Astrocyte of the hippocampus (primary cell): Measurements from ENCODE around the gene CDH22.

ENCODE experiments used
- DNase-seq: peaks from one replicate; pipeline ENCODE4 v3.0.0; 2011; ENCODE audit warnings: low read depth, low spot score

The CDH22 gene

DNA sequence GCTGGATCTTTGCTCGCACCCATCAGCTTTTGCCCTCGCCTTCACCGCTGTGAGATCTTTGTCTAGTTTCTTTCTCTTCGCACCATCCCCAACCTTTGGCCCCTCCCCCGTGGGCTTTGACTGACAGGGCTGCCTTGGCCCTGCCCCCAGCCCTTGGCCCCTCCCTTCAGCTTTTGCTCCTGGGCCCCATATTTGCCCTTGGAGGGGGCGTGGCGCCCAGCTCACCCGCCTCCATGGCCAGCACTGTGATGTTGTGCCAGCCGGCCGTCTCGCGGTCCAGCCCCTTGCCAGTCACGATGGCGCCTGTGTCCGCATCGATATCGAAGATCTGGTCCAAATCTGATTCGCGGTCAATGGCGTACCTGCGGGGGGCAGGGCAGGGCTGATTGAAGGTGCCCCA, 109.1 kb downstream of the CDH22 start:
- no peak for DNase-seq

DNA sequence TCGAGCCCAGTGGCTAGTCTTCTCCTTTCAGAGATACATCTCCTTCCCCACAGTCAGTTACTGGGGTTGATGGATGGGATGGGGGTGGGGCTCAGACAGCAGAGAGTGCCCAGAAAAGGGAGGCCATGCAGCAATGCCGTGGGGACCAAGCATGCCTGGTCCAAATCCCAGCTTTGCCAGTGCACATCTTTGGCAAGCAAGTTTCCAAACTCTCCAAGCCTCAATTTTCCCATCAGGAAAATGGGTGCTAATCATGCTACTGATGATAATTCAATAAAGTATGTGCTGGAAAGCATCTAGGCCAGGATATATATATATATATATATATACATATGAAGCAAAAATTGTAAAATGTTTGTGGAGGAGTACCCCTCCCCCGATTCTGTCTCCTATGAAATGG, 111.3 kb downstream of the CDH22 start:
- no peak for DNase-seq

DNA sequence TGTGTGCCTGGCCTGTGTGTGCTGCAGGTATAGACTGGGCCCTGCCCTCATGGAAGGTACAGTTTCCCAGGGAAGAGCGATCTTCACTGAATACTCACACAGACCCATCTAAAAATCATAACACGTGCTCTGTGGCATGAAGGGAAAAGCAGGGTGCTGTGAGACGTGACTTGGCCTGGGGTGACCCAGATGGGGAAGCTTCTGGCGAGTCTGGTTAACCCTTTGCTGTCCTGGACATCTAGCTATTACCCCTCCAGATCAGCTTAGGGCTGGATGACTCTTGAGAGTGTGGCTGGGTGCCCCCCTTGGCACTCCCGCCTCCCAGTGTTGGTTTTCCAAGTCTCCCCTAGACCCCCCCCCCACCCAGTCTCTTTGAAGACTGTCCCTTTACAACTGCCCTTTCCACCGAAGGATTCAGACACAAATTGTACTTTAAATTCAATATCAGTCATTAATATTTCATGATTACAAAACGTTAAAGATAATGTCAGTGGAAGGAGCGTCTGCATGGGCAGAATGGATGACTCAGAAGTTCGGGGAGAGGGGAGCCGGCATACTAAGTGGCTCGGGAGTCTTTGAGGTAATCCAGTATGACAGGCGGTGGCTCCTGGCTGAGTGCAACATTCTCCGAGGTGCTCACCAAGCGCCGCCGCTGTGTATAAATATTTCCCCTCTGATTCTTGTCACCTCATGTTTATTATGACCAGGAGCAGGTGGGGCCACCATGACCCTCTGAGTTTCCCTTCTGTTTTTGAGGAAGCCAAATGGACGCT, 112.8 kb downstream of the CDH22 start:
- peak; percentile 25 for DNase-seq

DNA sequence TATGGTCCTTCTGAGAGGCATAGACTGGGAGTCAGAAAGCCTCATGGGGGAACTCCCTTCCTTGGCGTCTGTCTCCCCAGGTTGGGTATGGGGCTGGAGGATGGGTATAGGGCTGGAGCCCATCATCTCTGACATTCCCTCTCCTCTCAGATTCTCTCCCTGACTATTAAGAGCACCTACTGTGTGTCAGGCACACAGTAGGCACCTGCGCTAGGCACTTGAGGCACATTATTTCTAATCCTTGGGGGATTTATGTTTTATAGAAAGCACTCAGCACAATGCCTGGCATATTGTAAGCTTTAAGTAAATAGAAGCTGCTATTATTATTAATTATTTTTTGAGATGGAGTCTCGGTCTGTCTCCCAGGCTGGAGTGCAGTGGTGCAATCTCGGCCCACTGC, 113.9 kb downstream of the CDH22 start:
- DNase-seq = no peak

DNA sequence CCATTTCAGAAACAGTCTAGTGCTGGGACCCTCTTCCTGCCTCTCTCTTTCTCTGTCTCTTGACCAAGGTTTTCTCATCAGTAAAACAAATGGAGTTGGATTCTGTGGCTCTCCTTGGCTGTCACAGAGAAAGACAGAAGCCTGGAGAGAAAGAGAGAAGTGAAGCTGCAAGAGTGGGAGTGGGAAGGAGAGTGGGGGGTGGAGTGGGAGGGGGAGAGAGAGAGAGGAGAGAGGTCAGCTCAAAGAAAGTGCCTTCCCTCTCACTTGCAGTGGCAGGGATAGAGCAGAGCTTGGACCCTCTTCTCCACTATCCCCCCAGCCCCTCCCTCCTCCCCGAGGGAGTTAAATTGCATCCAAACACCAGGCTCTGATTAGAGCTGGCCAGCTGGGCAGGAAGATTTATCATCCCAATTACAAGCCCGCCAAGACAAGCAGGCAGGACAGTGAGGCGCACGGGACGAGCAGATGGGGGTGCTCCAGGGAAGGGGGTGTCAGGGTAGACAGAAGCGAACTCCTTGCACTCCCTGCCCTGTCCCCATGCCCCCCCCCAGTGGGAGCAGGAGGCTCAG, 115.8 kb downstream of the CDH22 start:
- DNase-seq = no peak

DNA sequence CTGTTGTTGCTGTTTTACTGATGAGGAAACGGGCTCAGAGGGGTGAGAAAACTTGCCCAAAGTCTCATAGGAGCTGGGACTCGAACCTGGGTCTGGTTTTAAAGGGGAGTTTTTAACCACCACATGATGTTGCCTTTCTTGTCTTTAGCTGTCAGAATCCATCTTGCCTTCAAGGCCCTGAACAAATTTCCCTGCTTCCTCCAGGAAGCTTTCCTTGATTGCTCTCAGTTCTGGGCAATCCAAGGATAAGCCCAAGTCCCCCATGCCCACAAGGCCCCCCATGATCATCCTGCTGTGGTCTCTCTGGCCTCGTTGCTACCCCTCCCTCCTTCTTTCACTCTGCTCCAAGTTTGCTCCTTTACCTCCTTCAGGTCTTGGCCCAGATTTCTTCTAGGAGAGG, 116.7 kb downstream of the CDH22 start:
- DNase-seq = no peak

DNA sequence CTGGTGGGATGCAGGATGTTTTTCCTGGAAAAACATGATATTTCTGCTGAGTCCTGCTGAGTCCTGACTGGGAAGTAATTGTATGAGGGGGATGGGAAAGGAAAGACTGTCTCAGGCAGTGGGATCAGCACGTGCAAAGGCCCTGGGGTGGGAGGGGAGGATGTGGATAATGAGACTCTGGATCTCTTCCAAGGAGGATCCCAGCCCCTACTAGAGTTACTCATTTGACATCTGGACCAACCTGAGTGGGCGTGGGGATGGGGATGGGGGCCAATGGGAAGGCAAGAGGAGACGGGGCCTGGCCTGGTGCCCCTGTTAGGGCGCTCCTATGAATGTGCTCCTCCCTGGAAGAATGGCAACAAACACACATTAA, 117.1 kb downstream of the CDH22 start:
- no peak for DNase-seq

DNA sequence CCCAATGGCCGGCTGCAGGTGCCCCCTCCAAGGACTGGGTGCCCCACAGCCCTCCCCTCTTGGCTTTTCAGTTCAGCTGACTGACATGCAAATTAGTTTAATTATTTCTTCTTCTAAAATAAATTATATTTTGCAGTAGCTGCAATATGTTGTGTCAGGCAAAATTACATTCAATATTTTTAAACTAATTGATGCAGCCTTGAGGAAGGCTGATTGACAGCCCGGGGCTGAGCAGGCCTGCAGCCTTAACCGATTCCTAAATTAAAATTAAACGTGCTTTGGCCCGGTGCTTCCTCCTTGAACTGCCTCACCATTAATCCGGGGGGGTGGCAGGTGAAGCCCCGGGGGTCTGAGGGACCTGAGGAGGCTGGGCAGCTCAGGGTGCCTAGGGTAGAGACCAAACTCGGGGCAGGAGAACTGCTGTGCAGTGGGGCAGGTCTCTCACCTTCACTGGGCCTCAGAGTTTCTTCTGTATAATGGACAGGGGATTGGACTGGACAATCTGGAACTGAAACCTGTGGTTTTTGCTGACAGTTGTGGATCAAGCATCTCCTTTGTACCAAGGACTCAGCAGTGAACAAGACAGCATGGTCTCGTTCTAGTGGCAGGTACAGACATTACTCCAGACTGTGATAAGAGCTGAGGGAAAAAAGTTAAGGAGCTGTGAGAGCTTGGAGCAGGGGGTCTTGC, 117.7 kb downstream of the CDH22 start:
- no peak for DNase-seq

DNA sequence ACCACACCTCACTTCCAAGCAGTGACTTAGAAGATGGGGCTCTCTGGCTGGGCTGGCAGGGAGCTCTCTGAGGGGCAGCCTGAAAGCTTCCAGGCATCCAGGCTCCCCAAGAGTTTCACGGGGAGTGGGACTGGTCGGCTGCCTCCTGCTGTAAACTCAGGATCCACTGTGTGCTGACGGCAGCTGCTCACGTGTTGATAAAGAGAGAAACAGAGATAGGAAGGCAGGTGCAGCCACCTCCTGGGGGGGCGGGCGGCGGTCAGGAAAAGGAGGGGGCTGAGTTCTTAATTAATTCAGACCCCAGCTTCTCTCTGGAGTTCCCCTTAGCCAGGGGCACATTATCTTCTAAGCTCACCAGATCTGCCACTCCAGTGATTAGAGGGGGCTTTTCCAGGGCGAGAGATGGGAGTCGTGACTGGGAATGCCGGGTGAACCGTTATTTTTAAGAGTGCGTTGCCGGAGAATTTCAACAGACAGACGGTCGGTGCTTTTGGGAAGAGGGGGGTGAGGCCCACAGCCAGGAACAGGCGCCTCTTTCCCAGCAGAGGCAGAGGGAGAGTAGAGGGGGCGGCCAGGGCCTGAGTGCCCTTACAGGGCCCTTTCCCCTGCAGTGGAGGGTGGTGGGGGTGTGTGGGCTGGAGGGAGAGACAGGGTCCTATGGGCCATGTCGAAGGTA, 119.3 kb downstream of the CDH22 start:
- no peak for DNase-seq

DNA sequence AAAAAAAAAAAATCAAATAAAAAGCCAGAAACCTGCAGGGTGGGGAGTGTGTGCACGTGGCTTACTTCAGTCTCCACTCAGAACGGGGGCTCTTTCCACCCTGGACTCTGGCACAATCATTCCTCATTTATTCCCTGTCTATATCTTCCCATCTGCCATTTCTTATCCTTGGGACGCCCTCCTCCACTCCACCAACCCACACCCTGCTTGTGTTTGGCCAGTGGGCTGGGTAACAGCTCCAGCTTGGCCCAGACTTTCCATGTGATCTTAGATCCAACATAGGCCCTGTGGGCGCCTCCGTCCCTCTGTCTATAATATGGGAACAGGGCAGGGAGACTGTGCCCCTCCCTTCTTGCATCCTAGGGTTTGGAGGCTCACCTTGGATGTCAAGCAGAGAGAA, 122.1 kb downstream of the CDH22 start:
- DNase-seq = no peak

DNA sequence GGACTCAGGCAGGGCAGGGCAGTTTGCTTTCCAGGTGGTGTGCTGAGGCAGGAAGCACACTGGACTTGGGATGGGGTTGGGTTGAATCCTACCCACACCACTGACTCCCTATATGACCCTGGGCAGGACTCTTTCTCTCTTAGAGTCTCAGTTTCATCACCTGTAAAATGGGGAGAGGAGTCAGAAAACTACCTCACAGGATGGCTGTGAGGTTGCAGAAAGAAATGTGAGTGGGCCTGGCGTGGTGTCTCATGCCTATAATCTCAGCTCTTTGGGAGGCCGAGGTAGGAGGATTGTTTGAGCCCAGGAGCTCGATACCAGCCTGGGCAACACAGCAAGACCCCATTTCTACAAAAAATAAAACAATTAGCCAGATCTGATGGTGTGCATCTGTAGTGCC, 122.9 kb downstream of the CDH22 start:
- no peak for DNase-seq

DNA sequence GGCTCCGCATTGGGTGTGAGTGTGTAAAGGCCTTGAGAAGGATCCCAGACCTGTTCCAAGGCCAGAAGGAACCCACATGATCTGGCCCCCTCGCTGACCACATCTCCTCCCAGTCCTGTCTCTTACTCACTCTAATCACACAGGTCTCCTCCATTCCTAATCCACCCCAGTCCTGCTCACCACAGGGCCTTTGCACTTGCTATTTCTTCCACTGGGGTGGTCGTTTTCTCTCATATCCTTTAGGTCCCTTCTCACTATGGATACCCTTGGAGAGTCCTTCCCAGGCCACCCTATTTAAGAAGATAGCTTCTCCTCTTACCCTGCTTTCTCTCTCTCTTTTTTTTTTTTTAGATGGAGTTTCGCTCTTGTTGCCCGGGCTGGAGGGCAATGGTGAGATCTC, 124.5 kb downstream of the CDH22 start:
- no peak for DNase-seq

DNA sequence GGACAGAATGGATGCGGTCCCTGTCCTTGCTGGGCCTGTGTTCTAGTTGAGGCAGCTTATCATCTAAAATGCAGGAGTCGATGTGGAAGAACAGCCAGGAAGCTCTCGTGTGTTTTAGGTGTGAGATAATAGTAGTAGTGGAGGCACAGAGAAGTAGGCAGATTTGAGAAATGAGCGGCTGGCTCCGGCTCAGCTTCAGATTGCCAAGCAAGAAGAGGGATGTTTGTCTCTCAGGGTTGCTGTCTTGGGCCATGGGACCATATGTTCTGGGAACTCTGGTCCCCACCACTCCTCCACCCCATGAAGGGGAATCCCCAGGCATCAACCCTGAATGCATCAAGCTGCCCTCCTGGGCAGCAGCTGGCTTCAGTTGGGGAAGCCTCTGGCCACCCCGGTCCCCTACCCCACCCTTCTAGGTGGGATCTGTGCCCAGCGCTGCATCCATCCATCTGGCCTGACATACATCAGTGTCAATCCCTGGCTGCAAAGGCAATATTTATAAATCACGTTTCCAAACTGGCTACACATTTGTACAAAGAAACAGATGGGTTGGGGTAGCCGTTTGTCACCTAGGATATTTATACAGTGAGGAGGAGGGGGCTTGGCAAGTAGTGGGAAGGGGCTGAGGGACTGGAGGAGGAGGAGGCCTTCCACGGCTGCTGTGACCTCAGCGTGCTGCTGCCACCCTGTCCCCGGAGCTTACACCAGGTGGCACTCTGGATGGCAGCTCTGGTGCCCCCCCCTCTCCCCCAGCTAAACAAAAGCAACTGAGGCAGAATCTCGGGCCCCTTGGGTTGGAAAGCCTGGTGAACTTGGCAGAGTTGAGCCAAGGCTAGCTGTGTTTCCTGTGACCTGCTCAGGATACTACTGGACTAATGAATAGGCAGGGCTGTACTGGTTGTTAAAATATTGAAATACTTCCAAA, 125.8 kb downstream of the CDH22 start:
- no peak for DNase-seq

DNA sequence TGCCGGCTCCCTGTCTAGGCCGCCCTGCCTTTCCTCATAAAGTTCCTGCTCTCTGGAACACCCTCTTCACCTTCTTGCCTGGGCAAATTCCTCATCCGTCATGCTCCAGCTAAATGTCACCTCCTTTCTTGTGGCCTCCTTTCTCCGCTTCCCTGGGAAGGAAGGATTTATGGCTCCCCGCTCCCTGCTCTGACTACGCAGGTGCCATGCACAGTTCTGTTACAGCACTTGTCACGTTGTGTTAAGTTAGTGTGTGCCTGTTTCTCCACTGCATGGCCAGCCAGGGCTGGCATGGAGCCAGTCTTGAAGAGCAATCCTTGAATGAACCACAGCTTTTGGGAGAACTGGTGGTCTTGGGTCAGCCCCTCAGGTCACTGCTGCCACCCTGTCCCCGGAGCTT, 128.4 kb downstream of the CDH22 start:
- DNase-seq = no peak

DNA sequence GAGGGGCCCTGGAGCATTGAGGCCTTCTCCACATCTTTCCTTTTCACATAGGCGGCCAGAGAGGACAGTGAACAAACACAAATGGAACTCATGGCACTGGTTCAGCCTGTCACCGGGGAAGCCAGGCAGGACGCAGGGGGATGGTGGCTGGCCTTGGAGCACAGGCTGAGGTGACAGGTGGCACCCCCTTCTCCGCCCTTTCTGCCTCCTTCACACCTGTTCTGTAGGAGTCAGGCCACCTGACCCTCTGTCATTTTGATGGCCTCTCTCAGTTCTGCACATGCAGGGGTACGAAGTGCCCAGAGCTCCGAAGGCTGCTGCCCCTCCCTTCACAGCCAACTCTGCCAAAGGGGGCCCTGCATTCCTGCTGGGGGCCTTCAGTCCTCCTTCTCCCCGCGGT, 129.4 kb downstream of the CDH22 start:
- no peak for DNase-seq

DNA sequence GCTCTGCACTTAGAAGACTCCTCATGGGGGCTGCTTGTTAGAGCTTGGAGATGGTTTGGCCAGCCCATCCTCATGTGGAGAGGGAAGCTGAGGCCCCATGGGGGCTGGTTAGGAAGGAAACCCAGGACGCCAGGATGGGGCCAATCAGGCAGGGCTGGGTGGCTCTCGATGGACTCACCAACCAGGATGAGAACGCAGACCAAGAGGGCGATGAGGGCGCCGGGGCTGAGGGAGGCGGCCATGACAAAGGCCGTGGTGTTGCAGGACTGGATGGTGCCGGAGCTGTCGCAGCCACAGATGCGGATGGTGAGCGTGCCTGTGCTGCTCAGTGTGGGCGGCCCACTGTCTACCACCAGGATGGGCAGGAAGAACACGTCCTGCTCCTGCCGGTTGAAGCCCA, 130.5 kb downstream of the CDH22 start:
- DNase-seq = no peak

DNA sequence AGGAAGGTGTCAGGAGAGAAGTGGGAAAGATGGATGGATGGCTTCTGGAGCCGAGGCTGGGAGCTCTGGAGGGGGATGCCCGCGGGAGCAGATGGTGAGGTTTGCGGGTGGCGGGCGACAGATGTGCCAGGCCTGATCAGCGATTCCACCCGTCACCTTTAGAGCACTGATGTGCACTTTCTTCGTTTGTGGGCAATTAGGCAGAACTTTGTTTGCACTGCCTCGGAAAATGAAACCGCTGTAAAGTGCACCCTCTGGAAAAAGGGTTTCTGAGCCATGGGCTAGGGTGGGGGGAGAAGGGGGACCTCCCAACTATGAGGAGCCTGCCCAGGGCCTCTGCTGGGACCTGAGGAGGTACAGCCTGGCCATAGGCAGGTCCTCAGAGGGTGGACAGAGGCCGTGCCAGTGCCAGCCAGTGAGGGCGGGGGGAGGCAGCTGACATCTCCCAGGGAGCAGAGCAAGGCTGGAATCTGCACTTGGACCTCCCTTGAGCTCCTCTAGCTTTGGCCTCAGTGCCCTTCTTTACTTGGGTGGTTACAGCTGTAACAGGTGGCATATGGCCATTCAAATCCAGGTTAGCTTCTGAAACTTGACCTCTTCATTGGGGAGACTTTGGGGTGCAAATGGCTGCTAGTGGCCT, 131.4 kb downstream of the CDH22 start:
- DNase-seq = no peak

DNA sequence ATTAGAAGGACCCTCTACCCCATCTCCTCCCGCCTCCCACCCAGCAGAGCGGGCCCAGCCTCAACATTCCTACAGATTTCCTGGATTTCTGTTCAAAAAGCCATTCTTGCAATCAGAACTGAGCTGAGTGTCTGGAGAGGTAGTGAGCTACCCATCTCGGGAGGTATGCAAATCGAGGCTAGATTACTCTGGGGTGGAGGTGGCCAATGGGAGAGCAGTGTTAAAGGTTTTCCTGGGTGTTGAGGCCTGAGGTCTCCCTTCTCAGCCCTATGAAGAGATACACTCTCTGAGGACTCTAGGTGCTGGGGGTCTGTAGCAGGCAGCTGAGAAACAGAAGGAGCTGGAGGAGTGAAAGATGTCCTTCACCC, 133.2 kb downstream of the CDH22 start:
- DNase-seq = no peak

DNA sequence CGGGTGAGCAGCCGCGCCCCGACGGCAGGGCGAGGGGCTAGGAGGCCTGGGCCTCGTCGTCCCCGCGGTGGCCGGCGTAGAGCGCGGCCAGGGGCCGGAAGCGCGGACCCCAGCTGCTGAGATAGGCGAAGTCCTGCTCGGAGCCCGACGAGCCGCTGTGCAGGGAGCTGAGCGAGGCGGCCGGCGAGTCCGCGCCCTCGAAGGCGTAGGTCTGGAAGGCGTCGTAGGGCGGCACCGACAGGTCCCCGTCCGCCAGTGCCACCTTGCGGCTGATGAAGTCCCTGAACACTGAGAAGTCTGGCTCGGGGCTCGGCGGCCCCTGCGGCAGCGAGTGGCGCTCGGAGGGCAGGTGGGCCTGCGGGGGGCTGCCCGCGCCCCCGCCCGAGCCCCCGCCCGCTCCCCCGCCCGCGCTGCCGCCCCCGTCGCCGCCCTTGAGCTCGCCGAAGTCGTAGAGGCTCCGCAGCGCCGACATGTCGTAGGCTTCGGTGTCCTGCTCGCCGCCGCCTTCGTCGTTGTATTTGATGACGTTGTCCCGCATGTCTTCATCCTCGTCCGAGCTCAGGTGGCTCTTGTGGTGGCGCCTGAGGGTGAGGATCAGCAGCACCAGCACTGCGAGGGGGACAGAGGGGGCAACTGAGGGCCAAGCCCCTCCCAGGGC, 133.7 kb downstream of the CDH22 start:
- DNase-seq = peak; percentile 80

DNA sequence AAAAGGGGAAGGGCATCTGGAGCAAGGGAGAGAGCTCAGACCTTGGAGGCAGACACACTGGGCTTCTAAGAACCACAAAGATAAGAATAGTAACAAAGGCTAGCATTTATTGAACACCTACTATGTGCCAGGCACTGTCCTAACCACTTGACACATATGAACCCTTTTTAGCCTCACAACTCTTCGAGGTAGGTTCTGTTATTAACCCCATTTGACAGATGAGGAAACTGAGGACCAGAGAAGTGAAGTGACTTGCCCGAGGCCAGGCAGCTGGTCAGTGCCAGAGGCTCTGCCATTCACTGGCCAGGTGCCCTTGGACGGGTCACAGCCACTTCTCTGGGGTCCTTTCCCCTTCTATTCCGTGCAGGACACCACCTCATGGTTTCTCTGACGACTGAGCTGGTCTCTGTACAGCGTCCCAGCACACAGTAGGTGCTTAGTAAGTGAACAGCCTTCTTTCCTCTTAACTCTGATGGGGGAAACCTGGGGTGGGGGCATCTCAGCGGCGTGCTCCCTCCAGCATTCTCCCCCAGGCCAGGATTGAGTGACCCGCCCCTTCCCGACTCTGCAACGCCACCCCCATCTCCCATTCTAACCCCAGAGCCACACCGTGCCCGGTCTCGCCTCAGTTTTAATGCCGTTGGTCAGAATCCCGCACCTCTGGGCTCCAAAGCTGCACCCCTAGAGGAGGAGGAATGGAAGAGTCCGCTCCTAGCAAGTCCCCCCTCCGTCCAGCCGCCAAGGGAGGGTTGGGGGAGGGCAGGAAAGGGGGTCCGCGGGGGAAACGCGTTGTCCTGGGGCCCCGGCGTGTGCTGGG, 134.4 kb downstream of the CDH22 start:
- no peak for DNase-seq
